Aorta (tissue), 5 donors: ENCODE measurements around the gene SLC7A7. TPM values are rescaled to one million over a fixed set of nuclear protein-coding genes. Genes with fewer than 3 reads are reported as not detected.
"Not testable (repeated sequence)": the region's sequence is repeated elsewhere in the genome, so short reads cannot be mapped to it uniquely, and the experiment has no call there.

Source experiments
- ATAC-seq: fragments of 200-7000 bp; cut with Tn5 transposase; one replicate; pipeline ENCODE4 v1.9.1; 2022; ENCODE audit warnings: moderate library complexity; ENCODE audit not compliant: low FRiP score
- DNase-seq, 2 donors: peaks; one replicate each; pipeline ENCODE4 v3.0.0-alpha.2; 2020
- H3K27ac ChIP-seq, 2 donors: one replicate each; pipeline ENCODE4 v1.5.1; 2013; ENCODE audit warnings: low read length in 2 of 2, mild to moderate bottlenecking in 2 of 2, moderate library complexity in 2 of 2, control low read depth in 1 of 2, inconsistent platforms in 1 of 2, low read depth in 1 of 2
- H3K27me3 ChIP-seq, 2 donors: one replicate each; pipeline ENCODE4 v1.6.1; 2013; ENCODE audit warnings: control low read depth in 1 of 2, low read length in 1 of 2, mild to moderate bottlenecking in 1 of 2, moderate library complexity in 1 of 2; ENCODE audit not compliant: insufficient read depth in 2 of 2, control insufficient read depth in 1 of 2
- H3K36me3 ChIP-seq, 2 donors: one replicate each; pipeline ENCODE4 v1.6.1; 2013; ENCODE audit warnings: control low read depth in 1 of 2, low read length in 1 of 2, mild to moderate bottlenecking in 1 of 2; ENCODE audit not compliant: insufficient read depth in 2 of 2, control insufficient read depth in 1 of 2
- H3K4me1 ChIP-seq, 2 donors: one replicate each; pipeline ENCODE4 v1.6.1; 2013; ENCODE audit warnings: low read length in 2 of 2, control low read depth in 1 of 2, mild to moderate bottlenecking in 1 of 2, moderate library complexity in 1 of 2; ENCODE audit not compliant: insufficient read depth in 2 of 2, control insufficient read depth in 1 of 2
- H3K4me3 ChIP-seq, 2 donors: one replicate each; pipeline ENCODE4 v1.5.1; 2013; ENCODE audit warnings: low read length in 2 of 2, control low read depth in 1 of 2, mild to moderate bottlenecking in 1 of 2
- H3K9me3 ChIP-seq: one replicate; pipeline ENCODE4 v1.6.1; 2013; ENCODE audit warnings: mild to moderate bottlenecking, low read length; ENCODE audit not compliant: control insufficient read depth
- WGBS, 2 donors: extraction: QIAGEN DNeasy Blood & Tissue Kit; methylation state at CpG; one replicate each; pipeline ENCODE4 v1.1.7; 2013; 5-methylcytosine and 5-hydroxymethylcytosine counted together
- intact Hi-C, 2 donors: fragments of 100-400 bp; cut with DNase I; formaldehyde crosslinking; loops; one replicate each; pipeline versions ENCODE4 v1.14.2 to v1.15.0; 2022
- polyA plus RNA-seq, 2 donors: library from polyadenylated mRNA; stranded (reverse); fragments of 200-250 nt; gene quantifications; one replicate each; pipeline ENCODE4 v1.2.3, GENCODE V29; 2013
- total RNA-seq, 2 donors: library from RNA; stranded (reverse); fragmentation: NEBNext Ultra II Directional; extraction: Animal tissue kit (Norgen Biotek cat#: 25700); gene quantifications; one replicate each; pipeline ENCODE4 v1.2.1, GENCODE V29; 2021
- donor health status: healthy with polysubstance abuse.
- donor health status: Bipolar disorder and iron deficiency.
- donor health status: DM: no; HTN: no; CAD: no.
- donor health status: DM: no; HTN: no; CAD: no.
- donor health status: DM: yes; HTN: yes; CAD: no.

Gene SLC7A7
- total and polyA plus RNA-seq, 4 donors, result 15.4 to 44.2 (median 16.7) TPM

DNA sequence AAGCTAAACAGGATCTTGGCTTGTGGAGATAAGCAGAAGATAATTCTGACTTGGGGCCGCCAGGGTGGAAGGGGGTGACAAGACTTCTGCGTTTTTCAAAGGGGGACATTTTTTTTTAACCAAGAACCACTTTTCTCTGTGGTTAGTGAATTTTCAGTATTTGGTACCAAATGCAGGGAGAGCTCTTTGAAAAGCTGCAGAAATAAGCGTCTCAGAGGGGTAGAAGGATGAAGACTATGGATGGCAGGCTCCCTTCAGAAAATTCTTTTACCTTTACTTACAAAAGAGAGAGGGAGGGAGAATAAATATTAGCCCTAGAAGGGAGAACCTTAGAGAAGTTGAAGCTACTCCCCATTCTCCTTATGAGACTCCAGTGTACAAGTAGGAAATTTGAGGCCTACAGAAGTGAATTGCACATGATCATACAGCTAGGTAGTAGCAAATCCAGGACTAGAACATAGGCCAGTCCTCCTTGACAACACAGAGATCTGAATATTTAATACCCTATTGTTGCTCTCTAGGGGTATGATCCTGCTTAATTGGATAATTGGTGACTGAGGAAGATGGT lies 15.3 kb upstream of the SLC7A7 start:
- no peak for ATAC-seq
- Histone ChIP-seq H3K9me3 (no peaks in the 10 kb centered on the region), H3K36me3 (no peaks in the 10 kb centered on the region), H3K27ac (no peak overlapping the region), H3K27me3 (no peaks in the 10 kb centered on the region), H3K4me1 (no peaks in the 10 kb centered on the region), H3K4me3 (peak overlapping the region; percentile 41 to 75)
- 22 to 25% methylated on average over 3 of the region's 3 CpGs for WGBS, 2 donors
- intact Hi-C loops, result loop anchor here in 1 of 2 donors (10.0 kb wide), 1 partner anchor 74 kb away; no protein-coding TSS in a partner anchor
- DNase-seq, result no peak

GRCh38 chr14:22829661-22830442 lies 14.6 kb upstream of the SLC7A7 start, which contains the start of gene MRPL52:
MRPL52 (plus strand) TSS chr14:22829887; CDS start chr14:22829913, 26 bp downstream.
- Histone ChIP-seq H3K27ac (peak within 1 kb of the TSS in 1 of 2 donors; percentile 49), H3K36me3 (no peaks in the 10 kb centered on the region), H3K4me1 (peaks cover 0 to under 1% of the 10 kb centered on the region in 2 donors), H3K27me3 (no peaks in the 10 kb centered on the region), H3K4me3 (peak within 1 kb of the TSS; percentile 41 to 75), H3K9me3 (no peaks in the 10 kb centered on the region)
- DNase-seq, result peak; percentile 95 to 96
- ATAC-seq, result peak; percentile 95
- intact Hi-C loops, result loop anchor here in 1 of 2 donors (10.0 kb wide), 1 partner anchor 75 kb away; no protein-coding TSS in a partner anchor
- 0% methylated on average over 41 of the region's 41 CpGs for WGBS, 2 donors

DNA sequence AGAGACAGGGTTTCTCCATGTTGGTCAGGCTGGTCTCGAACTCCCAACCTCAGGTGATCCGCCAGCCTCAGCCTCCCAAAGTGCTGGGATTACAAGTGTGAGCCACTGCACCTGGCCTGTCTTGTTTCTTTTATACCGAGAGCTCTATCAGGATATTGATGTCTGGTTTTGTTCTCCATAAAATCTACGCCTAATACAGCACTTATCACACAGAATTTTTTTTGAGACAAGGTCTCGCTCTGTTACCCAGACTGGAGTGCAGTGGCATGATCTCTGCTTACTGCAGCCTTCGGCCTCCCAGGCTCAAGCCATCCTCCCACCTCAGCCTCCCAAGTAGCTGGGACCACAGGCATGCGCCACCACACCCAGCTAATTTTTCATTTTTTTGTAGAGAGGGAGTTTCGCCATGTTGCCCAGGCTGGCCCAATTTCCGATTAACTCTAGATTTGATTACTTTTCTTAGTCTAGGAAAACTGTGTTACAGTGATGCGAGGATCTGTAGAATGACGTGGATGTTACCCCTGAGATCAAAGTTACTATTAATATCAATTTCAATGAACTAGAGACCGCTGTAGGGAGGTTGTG lies 13.9 kb upstream of the SLC7A7 start:
- intact Hi-C loops, H3K27ac ChIP-seq, H3K27me3 ChIP-seq, H3K36me3 ChIP-seq, H3K9me3 ChIP-seq, H3K4me3 ChIP-seq, H3K4me1 ChIP-seq, ATAC-seq: not testable (repeated sequence)
- 77 to 80% methylated on average over 12 of the region's 12 CpGs for WGBS, 2 donors
- peak in 1 of 2 donors; percentile 8 for DNase-seq

- intact Hi-C loops, result no loop called here
- WGBS, 2 donors, result 47 to 48% methylated on average over 8 of the region's 8 CpGs
- H3K4me1 ChIP-seq, result peaks cover 0 to 3% of the 10 kb centered on the region in 2 donors
These were observed 9.6 kb upstream of the SLC7A7 start for GRCh38 chr14:22824711-22825359.

GRCh38 chr14:22822571-22823098 lies 7.4 kb upstream of the SLC7A7 start:
- intact Hi-C loops, result loop anchor here (1.0 to 2.0 kb wide), 2 partner anchors 30 to 31 kb away; no protein-coding TSS in a partner anchor

More at GRCh38 chr14:22824711-22825359, 9.6 kb upstream of the SLC7A7 start:
- ATAC-seq (no peak), DNase-seq (peak in 1 of 2 donors; percentile 76)
- Histone ChIP-seq H3K36me3 (no peaks in the 10 kb centered on the region), H3K4me3 (no peak overlapping the region), H3K27ac (no peak overlapping the region), H3K9me3 (no peaks in the 10 kb centered on the region), H3K27me3 (no peaks in the 10 kb centered on the region)

DNA sequence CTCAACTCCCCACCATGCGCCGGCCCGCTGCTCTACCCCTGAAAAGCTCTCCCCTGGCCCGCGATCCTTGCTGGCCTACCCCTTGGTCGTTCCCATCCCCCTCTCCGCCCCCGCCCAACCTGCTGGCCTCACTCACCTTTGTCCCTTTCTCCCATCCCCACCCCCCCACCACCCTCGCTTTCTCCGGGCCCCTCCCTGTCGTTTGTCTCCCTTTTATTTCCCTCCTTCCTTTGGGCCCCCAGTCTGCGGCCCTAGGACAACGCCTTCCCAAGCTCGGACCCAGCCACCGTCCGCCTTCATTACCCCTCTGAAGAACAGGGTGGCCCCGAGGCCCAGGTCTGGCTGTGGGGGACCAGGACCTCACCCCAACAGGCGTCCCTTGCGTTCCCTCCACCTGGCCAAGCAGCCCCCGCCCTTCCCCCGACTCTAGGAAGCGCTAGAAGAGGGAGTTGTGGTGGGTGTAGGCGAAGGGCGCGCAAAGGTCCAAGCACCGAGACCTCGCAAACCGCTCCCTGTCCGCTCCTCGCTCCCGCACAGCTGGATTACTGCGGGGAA lies 6.9 kb upstream of the SLC7A7 start:
- no peak overlapping the region for H3K4me3 ChIP-seq
- no peaks in the 10 kb centered on the region for H3K36me3 ChIP-seq
- H3K27me3 ChIP-seq, result no peaks in the 10 kb centered on the region
- 64 to 69% methylated on average over 29 to 32 of the region's 32 CpGs for WGBS, 2 donors
- H3K4me1 ChIP-seq, result peaks cover 0 to 3% of the 10 kb centered on the region in 2 donors
- intact Hi-C loops, result loop anchor here in 1 of 2 donors (2.0 kb wide), 1 partner anchor 31 kb away; no protein-coding TSS in a partner anchor
- peak overlapping the region in 1 of 2 donors; percentile 67 for H3K27ac ChIP-seq
- peak; percentile 5 for ATAC-seq
- peak in 1 of 2 donors; percentile 78 for DNase-seq
- no peaks in the 10 kb centered on the region for H3K9me3 ChIP-seq

More at GRCh38 chr14:22822571-22823098, 7.4 kb upstream of the SLC7A7 start:
- Histone ChIP-seq H3K36me3 (no peaks in the 10 kb centered on the region), H3K9me3 (no peaks in the 10 kb centered on the region), H3K27me3 (no peaks in the 10 kb centered on the region), H3K4me3 (peak overlapping the region; percentile 33 to 66), H3K27ac (peak overlapping the region in 1 of 2 donors; percentile 67), H3K4me1 (peaks cover 0 to 3% of the 10 kb centered on the region in 2 donors)
- ATAC-seq (peak; percentile 89), DNase-seq (peak; percentile 92 to 94)
- WGBS, 2 donors, result 1 to 2% methylated on average over 31 to 34 of the region's 34 CpGs

GRCh38 chr14:22821193-22822015 lies 6.2 kb upstream of the SLC7A7 start:
- no peak for DNase-seq
- H3K36me3 ChIP-seq, result no peaks in the 10 kb centered on the region
- ATAC-seq, result no peak
- no peaks in the 10 kb centered on the region for H3K27me3 ChIP-seq
- WGBS, 2 donors, result 88 to 90% methylated on average over 24 of the region's 24 CpGs
- H3K9me3 ChIP-seq, result no peaks in the 10 kb centered on the region
- H3K4me1 ChIP-seq, result peaks cover 0 to 3% of the 10 kb centered on the region in 2 donors
- intact Hi-C loops, result loop anchor here in 1 of 2 donors (2.0 kb wide), 1 partner anchor 31 kb away; no protein-coding TSS in a partner anchor
- H3K4me3 ChIP-seq, result no peak overlapping the region
- H3K27ac ChIP-seq, result peak overlapping the region in 1 of 2 donors; percentile 29
